ENCODE measurements around the gene HBM.

- no peak for TF ChIP-seq ZBTB33 (IDR thresholded peaks at IDR 0.05)
- no peak for TF ChIP-seq FOS (IDR thresholded peaks at IDR 0.05; ENCODE audit: borderline replicate concordance, extremely low read depth, insufficient read length)
- TF ChIP-seq MXI1 (IDR thresholded peaks at IDR 0.05; ENCODE audit: low read depth, low read length) = no peak
- no peak for TF ChIP-seq PKNOX1 (IDR thresholded peaks at IDR 0.05)
Measured at GRCh38 chr16:189604-190186, 23.9 kb downstream of the HBM start.

Data from GM12878 (cell line).